Measurements from ENCODE around the gene CREBL2. TPM values are rescaled to one million over a fixed set of nuclear protein-coding genes. Genes with fewer than 3 reads are reported as not detected.

The CREBL2 gene
- total and polyA plus RNA-seq, 10 of the 15 experiments (the other 5 are each of a cell fraction or from before 2014, with no cell fraction given) = 4.6 to 19.1 (median 13.5) TPM

GRCh38 chr12:12693111-12693671, 81.5 kb downstream of the CREBL2 start (continued):
- TF ChIP-seq, protein P1, sequence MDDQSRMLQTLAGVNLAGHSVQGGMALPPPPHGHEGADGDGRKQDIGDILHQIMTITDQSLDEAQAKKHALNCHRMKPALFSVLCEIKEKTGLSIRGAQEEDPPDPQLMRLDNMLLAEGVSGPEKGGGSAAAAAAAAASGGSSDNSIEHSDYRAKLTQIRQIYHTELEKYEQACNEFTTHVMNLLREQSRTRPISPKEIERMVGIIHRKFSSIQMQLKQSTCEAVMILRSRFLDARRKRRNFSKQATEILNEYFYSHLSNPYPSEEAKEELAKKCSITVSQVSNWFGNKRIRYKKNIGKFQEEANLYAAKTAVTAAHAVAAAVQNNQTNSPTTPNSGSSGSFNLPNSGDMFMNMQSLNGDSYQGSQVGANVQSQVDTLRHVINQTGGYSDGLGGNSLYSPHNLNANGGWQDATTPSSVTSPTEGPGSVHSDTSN (IDR thresholded peaks at IDR 0.05; ENCODE audit: insufficient replicate concordance, low read depth, low read length) = peak; percentile 57
- TF ChIP-seq, protein P2, sequence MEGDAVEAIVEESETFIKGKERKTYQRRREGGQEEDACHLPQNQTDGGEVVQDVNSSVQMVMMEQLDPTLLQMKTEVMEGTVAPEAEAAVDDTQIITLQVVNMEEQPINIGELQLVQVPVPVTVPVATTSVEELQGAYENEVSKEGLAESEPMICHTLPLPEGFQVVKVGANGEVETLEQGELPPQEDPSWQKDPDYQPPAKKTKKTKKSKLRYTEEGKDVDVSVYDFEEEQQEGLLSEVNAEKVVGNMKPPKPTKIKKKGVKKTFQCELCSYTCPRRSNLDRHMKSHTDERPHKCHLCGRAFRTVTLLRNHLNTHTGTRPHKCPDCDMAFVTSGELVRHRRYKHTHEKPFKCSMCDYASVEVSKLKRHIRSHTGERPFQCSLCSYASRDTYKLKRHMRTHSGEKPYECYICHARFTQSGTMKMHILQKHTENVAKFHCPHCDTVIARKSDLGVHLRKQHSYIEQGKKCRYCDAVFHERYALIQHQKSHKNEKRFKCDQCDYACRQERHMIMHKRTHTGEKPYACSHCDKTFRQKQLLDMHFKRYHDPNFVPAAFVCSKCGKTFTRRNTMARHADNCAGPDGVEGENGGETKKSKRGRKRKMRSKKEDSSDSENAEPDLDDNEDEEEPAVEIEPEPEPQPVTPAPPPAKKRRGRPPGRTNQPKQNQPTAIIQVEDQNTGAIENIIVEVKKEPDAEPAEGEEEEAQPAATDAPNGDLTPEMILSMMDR (IDR thresholded peaks at IDR 0.05 in 2 of 3, conservative IDR thresholded peaks at IDR 0.05 in 1 of 3; ENCODE audit: control insufficient read depth in 2 of 3, extremely low read depth in 1 of 3, insufficient read depth in 1 of 3, low read depth in 3 of 3, low read length in 3 of 3) = no peak
- TF ChIP-seq RAD51 (IDR thresholded peaks at IDR 0.05) (no peak), TAF1 (IDR thresholded peaks at IDR 0.05; ENCODE audit: borderline replicate concordance, low read depth, low read length) (no peak), RUNX3 (IDR thresholded peaks at IDR 0.05; ENCODE audit: low read length) (peak; percentile 93), PKNOX1 (IDR thresholded peaks at IDR 0.05) (peak; percentile 79), RELB (IDR thresholded peaks at IDR 0.05; ENCODE audit: low read depth) (0 out of 2 replicates have a peak, but pooled peaks have one; percentile 27), IRF4 (IDR thresholded peaks at IDR 0.05; ENCODE audit: low read depth, low read length) (0 out of 2 replicates have a peak, but pooled peaks have one; percentile 11), CBFB (IDR thresholded peaks at IDR 0.05; ENCODE audit: low read depth) (0 out of 2 replicates have a peak, but pooled peaks have one; percentile 19), NFXL1 (IDR thresholded peaks at IDR 0.05; ENCODE audit: borderline replicate concordance) (no peak)

Other genes with a start within 250 kb of the CREBL2 start
- 25.1 and 27.3 TPM in 2 replicates for gene DUSP16, start 49.0 kb upstream of the CREBL2 start, total RNA-seq (2014; rRNA removed)
- gene DUSP16, start 49.0 kb upstream of the CREBL2 start, total RNA-seq (2014; rRNA removed; fragmentation: Illumina TruSeq; extraction: Trizol) = 33.0 and 33.9 TPM in 2 replicates
- gene DUSP16, start 49.0 kb upstream of the CREBL2 start, total RNA-seq (2021) = 41.6 and 44.2 TPM in 2 replicates
- gene DUSP16, start 49.0 kb upstream of the CREBL2 start, polyA plus RNA-seq (2011; rRNA removed) = 75.3 and 85.8 TPM in 2 replicates
- gene DUSP16, start 49.0 kb upstream of the CREBL2 start, polyA plus RNA-seq (2014; fragmentation: Illumina TruSeq; extraction: Trizol) = 36.0 and 39.4 TPM in 2 replicates
- 1 to 10 TPM; 3.9 to 5.0 TPM for gene DUSP16, start 49.0 kb upstream of the CREBL2 start, polyA plus RNA-seq (2014; fragmentation: Nextera tagmentation; extraction: Ambion mirVana)
- gene DUSP16, start 49.0 kb upstream of the CREBL2 start, polyA plus RNA-seq (2014; rRNA removed) = 24.4 and 28.5 TPM in 2 replicates
- 1 to 10 TPM; 8.5 to 9.7 TPM for gene DUSP16, start 49.0 kb upstream of the CREBL2 start, polyA plus RNA-seq (2016; fragmentation: Nextera tagmentation; extraction: Ambion mirVana)
- gene GPR19, start 84.3 kb downstream of the CREBL2 start, total RNA-seq (2014; rRNA removed) = 2.1 and 2.7 TPM in 2 replicates
- gene GPR19, start 84.3 kb downstream of the CREBL2 start, total RNA-seq (2014; rRNA removed; fragmentation: Illumina TruSeq; extraction: Trizol) = 3.9 and 4.1 TPM in 2 replicates
- gene GPR19, start 84.3 kb downstream of the CREBL2 start, total RNA-seq (2021) = 2.6 and 3.4 TPM in 2 replicates
- 7.4 TPM in 2 replicates for gene GPR19, start 84.3 kb downstream of the CREBL2 start, polyA plus RNA-seq (2011; rRNA removed)
- gene GPR19, start 84.3 kb downstream of the CREBL2 start, polyA plus RNA-seq (2014; fragmentation: Illumina TruSeq; extraction: Trizol) = 4.0 and 9.8 TPM in 2 replicates
- gene GPR19, start 84.3 kb downstream of the CREBL2 start, polyA plus RNA-seq (2014; fragmentation: Nextera tagmentation; extraction: Ambion mirVana) = 1 to 10 TPM; 2.9 to 3.0 TPM
- 1.7 and 2.2 TPM in 2 replicates for gene GPR19, start 84.3 kb downstream of the CREBL2 start, polyA plus RNA-seq (2014; rRNA removed)
- gene GPR19, start 84.3 kb downstream of the CREBL2 start, polyA plus RNA-seq (2016; fragmentation: Nextera tagmentation; extraction: Ambion mirVana) = 1 to 10 TPM; 2.2 to 3.1 TPM
- 39.1 and 43.3 TPM in 2 replicates for gene CDKN1B, start 105.5 kb downstream of the CREBL2 start, total RNA-seq (2014; rRNA removed)
- gene CDKN1B, start 105.5 kb downstream of the CREBL2 start, total RNA-seq (2014; rRNA removed; fragmentation: Illumina TruSeq; extraction: Trizol) = 22.7 and 24.2 TPM in 2 replicates
- gene CDKN1B, start 105.5 kb downstream of the CREBL2 start, total RNA-seq (2021) = 36.9 and 37.4 TPM in 2 replicates
- gene CDKN1B, start 105.5 kb downstream of the CREBL2 start, polyA plus RNA-seq (2011; rRNA removed) = 25.4 and 39.5 TPM in 2 replicates
- 21.6 and 22.1 TPM in 2 replicates for gene CDKN1B, start 105.5 kb downstream of the CREBL2 start, polyA plus RNA-seq (2014; fragmentation: Illumina TruSeq; extraction: Trizol)
- gene CDKN1B, start 105.5 kb downstream of the CREBL2 start, polyA plus RNA-seq (2014; fragmentation: Nextera tagmentation; extraction: Ambion mirVana) = 1 to 10 TPM; 4.2 to 8.0 TPM
- 27.8 and 29.2 TPM in 2 replicates for gene CDKN1B, start 105.5 kb downstream of the CREBL2 start, polyA plus RNA-seq (2014; rRNA removed)
- 1 to 10 TPM; 4.9 to 5.5 TPM for gene CDKN1B, start 105.5 kb downstream of the CREBL2 start, polyA plus RNA-seq (2016; fragmentation: Nextera tagmentation; extraction: Ambion mirVana)
- gene APOLD1, start 173.8 kb downstream of the CREBL2 start, total RNA-seq (2014; rRNA removed) = 6.2 and 7.0 TPM in 2 replicates
- 4.5 TPM in 2 replicates for gene APOLD1, start 173.8 kb downstream of the CREBL2 start, total RNA-seq (2014; rRNA removed; fragmentation: Illumina TruSeq; extraction: Trizol)
- gene APOLD1, start 173.8 kb downstream of the CREBL2 start, total RNA-seq (2021) = 5.0 and 5.3 TPM in 2 replicates
- 3.9 TPM in 2 replicates for gene APOLD1, start 173.8 kb downstream of the CREBL2 start, polyA plus RNA-seq (2011; rRNA removed)
- 2.8 and 3.0 TPM in 2 replicates for gene APOLD1, start 173.8 kb downstream of the CREBL2 start, polyA plus RNA-seq (2014; fragmentation: Illumina TruSeq; extraction: Trizol)
- gene APOLD1, start 173.8 kb downstream of the CREBL2 start, polyA plus RNA-seq (2014; fragmentation: Nextera tagmentation; extraction: Ambion mirVana) = 1 to 10 TPM; 1.1 to 1.4 TPM
- 3.5 and 4.7 TPM in 2 replicates for gene APOLD1, start 173.8 kb downstream of the CREBL2 start, polyA plus RNA-seq (2014; rRNA removed)
- gene APOLD1, start 173.8 kb downstream of the CREBL2 start, polyA plus RNA-seq (2016; fragmentation: Nextera tagmentation; extraction: Ambion mirVana) = 1 to 10 TPM; 8.6 to 8.9 TPM
- gene DDX47, start 201.5 kb downstream of the CREBL2 start, total RNA-seq (2014; rRNA removed) = 84.8 and 101 TPM in 2 replicates
- 108 and 109 TPM in 2 replicates for gene DDX47, start 201.5 kb downstream of the CREBL2 start, total RNA-seq (2014; rRNA removed; fragmentation: Illumina TruSeq; extraction: Trizol)
- gene DDX47, start 201.5 kb downstream of the CREBL2 start, total RNA-seq (2021) = 94.0 and 94.5 TPM in 2 replicates
- gene DDX47, start 201.5 kb downstream of the CREBL2 start, polyA plus RNA-seq (2011; rRNA removed) = 120 and 126 TPM in 2 replicates
- 119 and 142 TPM in 2 replicates for gene DDX47, start 201.5 kb downstream of the CREBL2 start, polyA plus RNA-seq (2014; fragmentation: Illumina TruSeq; extraction: Trizol)
- gene DDX47, start 201.5 kb downstream of the CREBL2 start, polyA plus RNA-seq (2014; fragmentation: Nextera tagmentation; extraction: Ambion mirVana) = 100 to 1,000 TPM; 244 to 266 TPM
- 71.6 and 85.0 TPM in 2 replicates for gene DDX47, start 201.5 kb downstream of the CREBL2 start, polyA plus RNA-seq (2014; rRNA removed)
- gene DDX47, start 201.5 kb downstream of the CREBL2 start, polyA plus RNA-seq (2016; fragmentation: Nextera tagmentation; extraction: Ambion mirVana) = 100 to 1,000 TPM; 125 to 132 TPM

Data from GM12878 (cell line).